Measurements from ENCODE around the gene CYP1A2.

CYP1A2 gene

DNA sequence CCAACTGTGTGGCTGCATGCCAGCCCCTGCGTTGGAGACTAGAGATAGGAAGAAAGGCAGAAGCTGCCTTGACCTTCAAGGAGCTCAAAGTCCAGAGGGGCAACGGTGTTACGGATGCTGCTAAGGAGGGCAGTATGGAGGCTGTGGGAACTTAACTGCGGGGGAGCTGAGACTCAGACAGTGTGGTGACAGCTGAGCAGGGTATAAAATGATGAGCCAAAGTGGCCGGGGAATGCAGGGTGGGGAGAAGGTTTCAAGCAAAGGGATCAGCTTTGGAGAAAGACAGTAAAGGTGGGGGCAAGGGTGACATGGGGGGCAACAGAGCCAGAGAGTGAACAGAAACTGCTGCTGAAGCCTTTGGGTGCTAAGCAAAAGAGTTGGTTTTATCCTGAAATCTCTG, 6.2 kb upstream of the CYP1A2 start:
- DNase-seq, result no peak

DNA sequence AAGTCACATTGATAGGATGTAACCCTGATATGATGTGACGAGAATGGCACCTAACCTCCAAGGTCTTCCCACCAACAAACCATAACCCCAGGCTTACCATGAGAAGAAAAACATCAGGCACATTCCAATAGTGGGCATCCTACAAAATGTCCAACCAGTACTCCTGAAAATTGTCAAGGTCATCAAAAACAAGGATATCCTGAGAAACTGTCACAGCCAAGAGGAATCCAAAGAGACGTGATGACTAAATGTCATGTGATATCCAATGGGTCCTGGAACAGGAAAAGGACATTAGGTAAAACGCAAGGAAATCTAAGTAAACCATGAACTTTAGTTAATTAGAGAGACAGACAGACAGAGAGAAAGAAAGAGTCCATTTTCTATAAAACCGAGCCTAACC, 2.3 kb upstream of the CYP1A2 start:
- no peak for DNase-seq

DNA sequence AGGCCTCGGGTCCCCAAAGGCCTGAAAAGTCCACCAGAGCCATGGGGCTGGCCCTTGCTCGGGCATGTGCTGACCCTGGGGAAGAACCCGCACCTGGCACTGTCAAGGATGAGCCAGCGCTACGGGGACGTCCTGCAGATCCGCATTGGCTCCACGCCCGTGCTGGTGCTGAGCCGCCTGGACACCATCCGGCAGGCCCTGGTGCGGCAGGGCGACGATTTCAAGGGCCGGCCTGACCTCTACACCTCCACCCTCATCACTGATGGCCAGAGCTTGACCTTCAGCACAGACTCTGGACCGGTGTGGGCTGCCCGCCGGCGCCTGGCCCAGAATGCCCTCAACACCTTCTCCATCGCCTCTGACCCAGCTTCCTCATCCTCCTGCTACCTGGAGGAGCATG, 1.2 kb downstream of the CYP1A2 start:
- DNase-seq, result no peak

DNA sequence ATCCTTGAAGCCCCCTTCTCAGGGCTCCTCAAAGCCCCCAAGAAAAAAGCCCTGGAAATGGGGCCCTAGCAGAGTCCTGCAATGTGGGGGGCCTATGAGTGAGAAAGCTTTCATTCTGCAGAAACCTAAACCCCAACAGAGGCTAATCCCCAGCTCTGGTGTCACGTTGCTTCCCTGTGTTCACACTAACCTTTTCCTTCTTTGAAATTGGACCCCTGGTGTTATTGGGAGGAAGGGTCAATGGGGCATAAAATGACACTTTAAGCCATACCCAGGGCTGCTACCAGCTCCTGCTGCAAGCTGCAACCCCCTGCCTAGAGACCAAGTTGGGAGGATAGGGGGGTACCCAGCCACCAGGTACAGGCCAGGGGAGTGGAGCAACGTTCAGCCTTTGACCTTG, 2.1 kb downstream of the CYP1A2 start:
- DNase-seq, result no peak

DNA sequence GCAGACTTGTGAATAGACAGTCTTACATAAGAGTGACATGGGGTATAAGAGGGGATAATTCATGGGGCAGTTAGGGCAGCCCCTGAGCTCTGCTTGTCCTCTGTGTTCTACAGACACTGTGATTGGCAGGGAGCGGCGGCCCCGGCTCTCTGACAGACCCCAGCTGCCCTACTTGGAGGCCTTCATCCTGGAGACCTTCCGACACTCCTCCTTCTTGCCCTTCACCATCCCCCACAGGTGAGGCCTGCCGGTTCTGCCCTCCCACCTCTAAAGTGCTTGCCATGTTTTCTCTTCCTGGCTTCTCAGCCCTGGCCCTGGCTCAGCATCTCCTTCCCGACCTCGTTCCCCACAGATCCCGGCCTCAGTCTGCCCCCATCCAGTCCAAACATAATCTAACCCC, 3.4 kb downstream of the CYP1A2 start:
- no peak for DNase-seq

DNA sequence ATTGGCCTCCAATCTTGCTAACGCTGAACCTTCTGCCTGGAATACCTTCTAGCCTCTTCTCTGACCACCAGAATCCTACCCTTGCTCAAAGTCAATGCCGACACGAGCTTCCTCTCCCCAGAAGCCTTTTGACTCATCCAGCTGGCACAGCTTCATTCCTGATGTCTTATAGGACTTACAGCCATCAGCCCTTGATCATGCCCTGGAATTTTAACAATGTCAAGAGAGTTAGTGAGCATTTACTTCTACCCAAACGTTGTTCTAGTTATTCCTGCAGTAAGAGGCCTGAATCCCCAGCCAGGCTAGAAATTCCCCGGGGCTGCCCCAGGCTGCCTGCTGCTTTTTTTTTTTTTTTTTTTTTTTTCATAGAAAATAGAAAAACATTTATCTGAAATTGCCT, 3.9 kb downstream of the CYP1A2 start:
- no peak for DNase-seq

DNA sequence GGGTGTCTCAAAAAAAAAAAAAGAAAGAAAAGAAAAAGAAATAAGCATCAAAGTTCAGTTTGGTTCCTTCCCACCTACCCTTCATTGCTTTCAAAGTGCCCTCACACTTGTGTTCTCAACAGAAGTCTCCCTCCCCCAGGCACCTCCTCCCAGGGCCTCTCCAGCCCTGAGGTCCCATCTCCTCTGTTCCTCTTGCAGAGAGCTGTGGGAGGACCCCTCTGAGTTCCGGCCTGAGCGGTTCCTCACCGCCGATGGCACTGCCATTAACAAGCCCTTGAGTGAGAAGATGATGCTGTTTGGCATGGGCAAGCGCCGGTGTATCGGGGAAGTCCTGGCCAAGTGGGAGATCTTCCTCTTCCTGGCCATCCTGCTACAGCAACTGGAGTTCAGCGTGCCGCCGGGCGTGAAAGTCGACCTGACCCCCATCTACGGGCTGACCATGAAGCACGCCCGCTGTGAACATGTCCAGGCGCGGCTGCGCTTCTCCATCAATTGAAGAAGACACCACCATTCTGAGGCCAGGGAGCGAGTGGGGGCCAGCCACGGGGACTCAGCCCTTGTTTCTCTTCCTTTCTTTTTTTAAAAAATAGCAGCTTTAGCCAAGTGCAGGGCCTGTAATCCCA, 6.1 kb downstream of the CYP1A2 start:
- no peak for DNase-seq

DNA sequence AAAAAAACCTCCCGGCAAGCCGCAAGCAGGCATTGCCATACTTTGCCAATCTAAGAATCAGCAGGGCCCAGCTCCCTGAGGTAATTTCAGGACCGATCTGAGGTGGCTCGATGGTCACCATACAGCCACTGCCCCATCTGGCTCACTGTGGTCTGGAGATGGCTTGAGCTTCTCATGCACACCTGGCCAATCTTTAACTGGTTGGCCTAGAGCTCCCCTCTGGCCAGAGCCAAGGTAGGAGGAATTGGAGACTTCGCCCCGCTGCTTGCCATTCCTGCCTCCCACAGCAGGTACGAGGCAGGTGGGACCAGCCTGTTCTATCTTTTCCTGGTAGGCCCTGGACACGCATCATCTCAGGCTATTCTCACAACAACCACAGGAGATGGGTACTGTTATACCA, 10.1 kb downstream of the CYP1A2 start:
- no peak for DNase-seq

DNA sequence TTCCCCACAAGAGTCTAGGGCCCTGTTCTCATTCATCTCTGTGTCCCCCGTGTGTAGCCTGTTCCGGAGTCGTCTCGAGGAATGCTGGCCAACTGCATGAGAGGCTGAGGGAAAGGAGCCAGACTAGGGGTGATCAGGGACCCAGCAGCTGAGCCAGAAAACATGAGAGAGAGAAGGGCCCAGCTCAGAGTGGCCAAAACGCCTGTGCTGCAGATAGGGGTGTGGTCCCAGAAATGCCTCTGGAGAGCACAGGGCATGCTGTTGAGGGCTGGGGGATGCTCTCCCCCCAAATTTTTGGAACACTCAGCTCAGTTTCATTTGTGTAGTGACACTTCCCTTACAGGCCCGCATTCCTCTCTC, 14.1 kb downstream of the CYP1A2 start:
- DNase-seq, result no peak

DNA sequence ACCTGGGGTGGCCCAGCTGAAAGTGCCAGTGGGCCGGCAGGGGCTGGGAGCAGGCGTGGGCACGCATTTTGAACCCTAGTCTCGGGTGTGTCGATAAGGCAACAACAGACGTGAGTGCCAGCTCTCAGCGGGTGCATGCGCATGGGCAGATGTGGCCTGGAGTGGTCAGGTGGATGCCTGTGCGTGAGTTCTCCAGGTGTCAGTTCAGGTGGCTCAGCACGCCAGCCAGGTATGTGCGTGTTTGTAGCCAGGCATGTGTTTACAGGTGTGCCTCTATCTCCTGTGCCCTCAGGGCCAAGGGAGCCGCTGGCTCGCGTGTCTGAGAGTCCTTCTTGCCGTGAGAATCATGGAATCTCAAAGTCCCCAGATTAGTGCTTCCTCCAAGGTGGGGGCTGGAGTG, 14.8 kb downstream of the CYP1A2 start:
- DNase-seq, result no peak

DNA sequence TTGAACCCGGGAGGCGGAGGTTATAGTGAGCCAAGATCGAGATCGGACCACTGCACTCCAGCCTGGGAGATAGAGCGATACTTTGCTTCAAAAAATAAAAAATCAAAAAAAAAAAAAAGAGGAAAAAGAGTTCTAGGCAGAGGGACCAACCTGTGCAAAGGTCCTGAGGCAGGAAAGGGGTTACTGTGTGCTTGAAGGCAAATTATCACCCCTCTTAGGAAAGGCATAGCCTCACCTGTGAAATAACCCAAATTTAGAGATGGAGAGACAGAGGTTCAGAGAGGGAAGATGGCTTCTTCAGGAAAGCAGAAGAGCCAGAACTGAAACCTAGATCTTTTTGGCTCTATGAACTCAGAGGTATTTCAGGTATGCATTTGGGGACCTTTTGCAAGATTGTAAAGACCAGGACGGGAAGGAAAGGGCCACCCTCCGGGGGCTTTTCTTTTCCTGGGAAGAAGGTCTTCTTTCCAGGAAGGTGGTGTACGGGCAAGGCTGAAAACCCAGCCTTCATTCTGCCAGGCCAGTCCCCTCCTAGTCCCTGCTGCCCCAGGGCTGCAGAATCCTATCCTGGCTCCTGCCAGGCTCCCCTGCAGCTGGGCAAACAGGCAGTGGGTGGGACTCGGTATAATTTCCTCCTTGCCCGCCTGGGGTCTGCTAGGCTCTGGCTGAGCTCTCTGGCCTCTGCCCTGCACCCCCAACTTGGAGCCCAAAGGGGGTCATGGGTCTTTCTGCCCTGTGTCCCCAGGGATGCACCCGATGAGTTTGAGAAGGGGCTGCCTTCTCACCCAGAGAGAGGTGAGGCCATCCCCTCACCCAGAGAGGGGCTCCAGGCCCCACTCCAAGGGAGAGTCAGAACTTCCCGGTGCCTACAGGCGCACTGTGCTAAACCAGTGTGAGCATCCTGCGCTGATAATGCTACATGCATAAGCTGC, 18.8 kb downstream of the CYP1A2 start:
- DNase-seq, result no peak

DNA sequence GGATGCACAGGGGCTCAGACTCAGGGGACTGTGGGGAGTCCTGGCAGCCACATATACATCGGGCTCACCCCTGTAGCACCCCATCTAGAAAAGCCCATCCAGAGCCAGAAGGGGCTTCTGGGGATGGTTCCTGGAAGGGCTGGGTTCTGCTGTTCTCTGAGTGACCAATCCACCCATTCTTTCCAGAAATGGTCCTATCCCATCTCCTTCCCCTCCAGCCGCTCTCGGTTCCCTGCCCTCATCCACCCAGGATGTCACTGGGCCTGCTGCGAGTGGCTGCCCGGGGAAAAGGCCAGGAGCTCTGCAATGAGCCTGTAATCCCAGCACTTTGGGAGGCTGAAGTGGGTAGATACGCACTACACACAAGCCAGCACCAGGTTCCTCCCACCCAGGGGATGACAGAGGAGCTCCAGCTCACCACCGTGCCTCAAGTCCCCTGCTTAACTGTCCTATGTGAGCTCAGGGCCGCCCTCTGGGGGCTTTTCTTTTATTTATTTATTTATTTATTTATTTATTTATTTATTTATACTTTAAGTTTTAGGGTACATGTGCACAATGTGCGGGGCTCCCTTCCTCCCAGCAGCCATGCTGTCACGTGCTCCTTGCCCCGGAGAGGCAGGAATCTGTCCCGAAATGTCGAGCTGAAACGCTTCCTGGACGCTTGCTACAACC, 19.6 kb downstream of the CYP1A2 start:
- DNase-seq, result no peak

DNA sequence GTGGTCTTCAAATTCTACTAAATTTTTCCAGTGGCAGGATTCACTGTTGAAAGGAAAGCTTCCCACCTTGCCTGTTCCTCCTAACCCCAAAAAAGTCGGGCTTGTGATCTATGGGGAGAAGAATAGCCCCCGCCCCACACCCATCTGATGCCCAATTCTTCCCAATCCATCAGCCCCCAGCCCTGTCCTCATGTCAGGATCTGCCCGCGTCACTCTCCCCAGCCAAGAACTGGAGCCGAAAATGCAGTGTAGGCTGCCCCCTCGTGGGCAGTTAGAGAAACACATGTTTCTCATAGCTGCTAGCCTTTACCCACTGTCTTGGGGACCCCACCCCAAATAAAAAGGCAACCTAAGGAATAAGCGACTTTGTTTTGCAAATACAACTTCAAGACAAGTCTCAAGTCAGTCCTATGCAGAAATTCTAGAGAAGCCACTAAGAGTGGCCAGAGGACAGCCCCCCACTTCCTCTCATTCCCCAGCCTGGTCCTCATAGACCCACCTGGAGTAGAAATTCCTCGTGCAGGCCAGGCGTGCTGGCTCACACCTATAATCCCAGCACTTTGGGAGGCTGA, 20.2 kb downstream of the CYP1A2 start:
- DNase-seq, result no peak

DNA sequence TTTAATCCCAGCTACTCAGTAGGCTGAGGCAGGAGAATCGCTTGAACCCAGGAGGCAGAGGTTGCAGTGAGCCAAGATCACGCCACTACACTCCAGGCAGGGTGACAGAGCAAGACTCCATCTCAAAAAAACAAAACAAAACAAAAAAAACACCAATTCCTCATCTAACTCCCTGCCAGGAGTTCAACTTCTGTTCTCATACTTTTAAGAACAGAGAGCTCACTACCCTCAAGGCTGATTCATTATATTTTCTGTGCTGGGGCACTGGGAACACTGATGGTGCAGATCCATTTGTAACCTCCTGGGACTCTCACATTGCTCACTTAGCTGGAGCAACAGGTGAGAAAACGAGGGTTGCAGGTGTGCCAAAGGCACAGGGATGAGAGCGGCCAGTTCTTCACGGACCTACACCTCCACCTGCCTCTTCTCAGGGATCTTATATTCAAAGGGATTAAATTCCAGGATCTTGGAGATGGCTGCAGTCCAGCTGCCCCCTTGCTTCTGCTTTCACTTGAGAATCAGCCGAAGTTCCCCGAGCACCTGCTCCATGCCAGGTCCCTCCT, 20.9 kb downstream of the CYP1A2 start:
- no peak for DNase-seq

DNA sequence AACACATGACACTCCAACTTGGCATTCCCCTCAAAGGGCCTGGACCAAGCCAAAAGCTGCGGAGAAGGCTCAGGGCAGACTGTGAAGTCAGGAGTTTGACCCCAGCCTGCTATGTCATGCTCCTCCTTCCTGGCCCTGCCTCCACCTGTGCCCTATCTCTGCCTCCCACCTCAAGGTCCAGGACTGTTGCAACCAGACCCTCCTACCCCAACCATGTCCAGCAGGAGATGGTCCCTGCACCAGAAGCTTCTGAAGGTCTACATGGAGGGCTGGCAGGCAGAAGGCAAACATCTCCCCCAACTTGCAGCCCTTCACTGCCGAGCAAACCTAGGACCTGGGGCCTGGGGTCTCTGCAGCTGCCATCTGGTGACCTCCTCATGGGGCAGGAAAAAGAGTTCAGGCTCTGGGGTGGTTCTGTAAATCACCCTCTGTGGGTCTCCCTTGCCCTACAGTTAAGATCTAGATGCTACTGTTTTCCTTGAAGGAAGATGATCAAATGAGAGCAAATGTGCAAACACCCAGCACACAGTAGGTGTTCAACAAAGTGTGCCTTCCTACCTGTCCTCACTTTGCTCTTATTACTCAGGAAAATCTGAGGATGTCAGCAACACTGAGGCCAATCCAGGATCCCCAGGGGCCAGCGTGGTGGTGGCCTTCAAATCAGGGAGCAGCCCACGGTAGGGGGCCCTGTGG, 21.7 kb downstream of the CYP1A2 start:
- DNase-seq, result no peak

DNA sequence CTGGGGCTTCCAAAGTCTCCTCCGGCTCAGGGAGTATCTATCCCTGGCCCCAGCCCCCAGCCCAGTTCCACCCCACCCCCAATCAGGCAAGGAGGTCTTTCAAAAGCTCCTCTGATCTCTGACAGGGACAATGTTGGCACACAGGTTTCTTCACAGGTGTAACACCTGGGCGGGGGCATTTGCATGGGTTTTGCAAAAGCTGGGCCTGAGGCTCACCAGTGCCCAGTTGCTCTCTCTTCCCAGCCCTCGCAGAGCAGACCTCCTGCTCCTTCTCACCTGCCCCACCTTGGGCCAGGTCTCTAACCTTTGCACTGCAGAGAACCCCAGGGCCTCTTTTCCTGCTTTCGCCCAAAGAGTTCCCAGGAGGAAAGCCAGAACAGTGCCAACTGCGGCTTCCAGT, 24.7 kb downstream of the CYP1A2 start:
- DNase-seq, result no peak

DNA sequence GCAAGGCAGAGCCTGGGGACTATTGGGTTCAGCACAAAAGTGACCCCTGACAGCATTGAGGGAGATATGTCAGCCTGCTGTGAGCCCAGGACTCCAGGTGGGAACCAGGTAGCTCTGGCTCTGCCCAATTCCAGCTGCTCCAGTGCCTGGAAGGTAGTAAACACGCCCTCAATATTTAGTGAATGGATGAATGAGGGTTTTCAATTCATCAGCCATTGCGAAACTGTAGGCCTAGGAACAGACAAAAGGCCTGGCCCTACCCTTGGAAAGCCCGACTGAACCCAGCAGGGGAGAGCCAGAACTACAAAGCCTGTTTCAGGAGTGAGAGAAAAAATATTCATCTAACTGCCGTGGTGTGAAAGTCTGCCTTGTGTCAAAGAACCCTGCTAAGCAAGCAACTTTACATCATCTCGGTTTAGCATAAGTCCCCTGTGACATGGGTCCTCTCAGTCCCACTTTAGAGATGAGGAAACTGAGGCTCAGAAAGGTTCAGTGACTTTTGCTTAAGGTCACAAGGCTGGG, 25.1 kb downstream of the CYP1A2 start:
- DNase-seq, result no peak

DNA sequence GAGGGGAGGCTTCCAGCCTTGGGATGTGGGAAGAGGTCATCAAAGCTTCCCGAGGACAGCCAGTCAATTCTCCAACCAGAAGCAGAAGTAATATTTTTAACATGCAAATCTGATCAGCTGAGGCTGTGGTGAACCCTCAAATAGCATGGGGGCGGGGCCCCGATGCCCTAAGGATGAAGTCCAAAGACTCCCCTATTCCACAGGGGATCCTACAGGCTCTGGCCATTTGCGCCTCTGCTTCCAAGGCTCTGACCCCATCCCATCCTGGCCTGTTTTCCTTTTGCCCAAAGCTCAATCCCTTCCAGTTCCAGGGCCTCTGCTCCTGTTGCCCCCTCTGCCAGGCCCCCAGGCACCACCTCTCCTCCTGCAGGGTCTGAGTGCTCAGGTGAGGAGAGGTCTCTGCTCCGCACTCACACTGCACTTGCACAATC, 26.5 kb downstream of the CYP1A2 start:
- no peak for DNase-seq

DNA sequence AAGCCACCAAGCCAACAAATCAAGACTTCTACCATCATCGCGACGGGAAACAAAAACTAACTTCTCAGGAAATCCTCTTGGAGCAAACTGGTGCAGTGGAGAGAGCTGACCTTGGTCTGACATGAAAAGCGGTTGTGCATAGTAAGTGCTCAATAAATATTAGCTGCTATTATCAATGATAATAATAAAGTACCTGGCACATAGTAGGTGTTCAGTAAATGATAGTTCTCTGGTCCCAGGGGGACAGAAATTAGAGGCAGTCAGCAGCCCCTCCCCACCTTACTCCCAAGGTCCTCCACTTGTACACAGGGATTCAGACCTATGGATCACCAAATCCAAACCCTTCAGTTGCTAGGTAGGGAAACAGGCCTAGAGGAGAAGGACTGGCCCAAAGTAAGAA, 27.2 kb downstream of the CYP1A2 start:
- no peak for DNase-seq

DNA sequence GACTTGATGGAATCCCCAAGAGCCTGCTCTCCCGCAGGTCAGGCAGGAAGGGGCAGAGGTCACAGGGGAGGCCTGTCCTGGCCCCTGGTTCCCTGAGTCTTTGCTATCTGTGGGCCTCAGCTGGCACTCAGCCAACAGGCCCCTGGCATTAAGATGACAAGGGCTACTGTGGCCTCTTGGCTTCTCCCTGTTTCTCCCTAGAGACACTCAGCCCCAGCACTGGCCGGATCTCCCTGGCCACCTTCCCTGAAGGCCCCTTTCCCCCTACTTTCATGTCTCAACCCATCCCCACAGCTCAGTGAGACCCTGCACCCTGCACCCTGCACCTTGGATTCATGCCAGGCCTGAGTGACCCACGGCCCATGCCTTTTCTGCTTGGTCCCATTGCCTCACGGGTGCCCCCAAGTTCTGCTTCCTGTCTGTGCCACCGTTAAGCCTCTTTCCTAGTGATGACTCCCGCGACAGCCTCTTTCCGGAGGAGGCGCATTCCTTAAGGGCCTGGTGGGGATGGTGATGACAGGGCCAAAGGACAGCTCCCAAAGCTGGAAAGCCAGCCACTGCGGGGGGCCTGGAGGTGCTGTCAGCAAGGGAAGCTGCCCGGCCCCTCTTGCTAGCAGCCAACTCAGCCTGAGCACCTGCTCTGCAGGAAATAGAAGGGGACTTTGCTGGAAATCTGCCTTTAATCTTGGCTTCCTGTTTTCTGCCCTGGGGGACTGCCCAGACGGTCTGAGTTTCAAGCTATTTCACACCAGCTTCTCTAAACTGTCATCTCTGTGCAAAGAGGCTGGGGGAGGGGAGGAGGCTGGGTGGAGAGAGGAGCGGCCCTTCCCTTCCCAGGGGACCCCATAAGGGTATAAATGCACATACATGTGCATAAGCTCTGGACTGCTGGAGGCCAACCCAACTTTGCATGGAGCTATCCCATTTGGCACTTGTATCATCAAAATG, 28.4 kb downstream of the CYP1A2 start:
- no peak for DNase-seq
